ENCODE data around the gene TNFRSF1B.

Gene TNFRSF1B

DNA sequence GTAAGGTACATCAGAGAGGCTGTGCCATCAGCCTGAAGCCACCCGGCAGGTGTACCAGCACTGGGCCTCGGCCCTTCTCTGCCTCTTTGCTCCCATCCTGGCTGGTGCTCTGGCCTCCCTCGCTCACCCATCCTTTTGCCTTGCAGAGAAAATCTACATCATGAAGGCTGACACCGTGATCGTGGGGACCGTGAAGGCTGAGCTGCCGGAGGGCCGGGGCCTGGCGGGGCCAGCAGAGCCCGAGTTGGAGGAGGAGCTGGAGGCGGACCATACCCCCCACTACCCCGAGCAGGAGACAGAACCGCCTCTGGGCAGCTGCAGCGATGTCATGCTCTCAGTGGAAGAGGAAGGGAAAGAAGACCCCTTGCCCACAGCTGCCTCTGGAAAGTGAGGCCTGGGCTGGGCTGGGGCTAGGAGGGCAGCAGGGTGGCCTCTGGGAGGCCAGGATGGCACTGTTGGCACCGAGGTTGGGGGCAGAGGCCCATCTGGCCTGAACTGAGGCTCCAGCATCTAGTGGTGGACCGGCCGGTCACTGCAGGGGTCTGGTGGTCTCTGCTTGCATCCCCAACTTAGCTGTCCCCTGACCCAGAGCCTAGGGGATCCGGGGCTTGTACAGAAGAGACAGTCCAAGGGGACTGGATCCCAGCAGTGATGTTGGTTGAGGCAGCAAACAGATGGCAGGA lies 24.5 kb upstream of the TNFRSF1B start:
- DNase-seq (ENCODE audit: low spot score), result no peak

GRCh38 chr1:12142891-12143630 lies 23.7 kb upstream of the TNFRSF1B start:
- DNase-seq (ENCODE audit: low spot score), result no peak

- DNase-seq (ENCODE audit: low spot score), result peak; percentile 83
Measured at GRCh38 chr1:12143631-12144155, 23.1 kb upstream of the TNFRSF1B start.

GRCh38 chr1:12144236-12144635 lies 22.6 kb upstream of the TNFRSF1B start:
- no peak for DNase-seq (ENCODE audit: low spot score)

- no peak for DNase-seq (ENCODE audit: low spot score)
Measured at GRCh38 chr1:12144969-12145368, 21.8 kb upstream of the TNFRSF1B start.

GRCh38 chr1:12145616-12146342 lies 21.0 kb upstream of the TNFRSF1B start:
- no peak for DNase-seq (ENCODE audit: low spot score)

GRCh38 chr1:12146343-12147112 lies 20.3 kb upstream of the TNFRSF1B start:
- no peak for DNase-seq (ENCODE audit: low spot score)

DNA sequence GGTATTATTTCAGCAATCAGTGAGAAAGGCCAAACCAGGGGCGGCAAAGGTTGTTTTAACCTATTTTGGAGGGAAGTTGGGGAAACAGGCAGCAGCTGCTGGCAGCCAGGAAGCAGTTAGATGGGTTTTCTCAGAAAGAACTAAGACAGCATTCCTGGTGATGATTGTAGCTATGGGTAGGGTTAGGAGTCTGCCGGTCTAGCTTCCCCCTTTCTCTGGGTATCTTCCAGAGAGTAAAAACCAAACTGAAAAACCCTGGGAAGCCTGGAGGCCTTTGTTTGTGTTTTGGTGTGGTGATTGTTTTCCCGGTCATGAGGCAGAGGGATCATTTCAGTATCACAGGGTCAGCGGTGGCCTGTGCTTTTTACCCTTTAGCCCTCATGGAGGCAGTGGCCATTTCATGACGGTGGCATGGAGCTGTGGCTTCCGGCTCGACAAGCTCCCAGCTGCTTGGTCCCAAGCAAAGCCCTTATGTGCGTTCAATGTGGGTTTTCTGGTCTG lies 19.5 kb upstream of the TNFRSF1B start:
- DNase-seq (ENCODE audit: low spot score), result no peak

DNA sequence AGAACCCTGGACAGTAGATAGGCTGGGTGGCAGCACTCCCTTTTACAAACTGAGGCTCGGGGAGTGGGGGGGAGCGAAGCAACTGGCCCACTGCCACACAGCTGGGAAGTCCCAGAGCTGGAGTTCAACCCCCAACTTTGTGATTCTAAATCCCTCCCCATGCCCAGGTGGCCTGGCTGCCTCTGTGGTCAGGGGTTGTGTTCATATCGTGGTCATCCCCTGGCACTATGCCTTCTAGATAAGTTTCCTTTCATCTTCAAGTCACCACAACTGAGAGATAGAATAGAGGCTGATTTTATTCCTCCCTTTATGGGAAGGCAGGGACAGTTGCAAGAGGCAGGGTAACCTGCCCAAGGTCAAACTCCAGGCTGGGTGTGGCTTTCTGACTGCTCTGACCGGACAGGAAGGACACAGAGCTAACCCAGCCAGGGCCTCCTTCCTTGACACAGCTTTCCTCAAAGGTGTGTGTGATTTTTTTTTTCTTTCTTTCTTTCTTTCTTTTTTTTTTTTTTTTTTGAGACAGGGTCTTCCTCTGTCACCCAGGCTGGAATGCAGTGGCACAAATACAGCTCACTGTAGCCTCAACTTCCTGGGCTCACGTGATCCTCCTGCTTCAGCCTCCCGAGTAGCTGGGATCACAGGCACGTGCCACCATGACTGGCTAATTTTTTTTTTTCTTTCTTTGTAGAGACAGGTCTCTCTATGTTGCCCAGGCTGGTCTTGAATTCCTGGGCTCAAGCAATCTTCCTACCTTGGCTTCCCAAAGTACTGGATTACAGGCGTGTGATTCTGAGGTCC lies 18.4 kb upstream of the TNFRSF1B start:
- no peak for DNase-seq (ENCODE audit: low spot score)

DNA sequence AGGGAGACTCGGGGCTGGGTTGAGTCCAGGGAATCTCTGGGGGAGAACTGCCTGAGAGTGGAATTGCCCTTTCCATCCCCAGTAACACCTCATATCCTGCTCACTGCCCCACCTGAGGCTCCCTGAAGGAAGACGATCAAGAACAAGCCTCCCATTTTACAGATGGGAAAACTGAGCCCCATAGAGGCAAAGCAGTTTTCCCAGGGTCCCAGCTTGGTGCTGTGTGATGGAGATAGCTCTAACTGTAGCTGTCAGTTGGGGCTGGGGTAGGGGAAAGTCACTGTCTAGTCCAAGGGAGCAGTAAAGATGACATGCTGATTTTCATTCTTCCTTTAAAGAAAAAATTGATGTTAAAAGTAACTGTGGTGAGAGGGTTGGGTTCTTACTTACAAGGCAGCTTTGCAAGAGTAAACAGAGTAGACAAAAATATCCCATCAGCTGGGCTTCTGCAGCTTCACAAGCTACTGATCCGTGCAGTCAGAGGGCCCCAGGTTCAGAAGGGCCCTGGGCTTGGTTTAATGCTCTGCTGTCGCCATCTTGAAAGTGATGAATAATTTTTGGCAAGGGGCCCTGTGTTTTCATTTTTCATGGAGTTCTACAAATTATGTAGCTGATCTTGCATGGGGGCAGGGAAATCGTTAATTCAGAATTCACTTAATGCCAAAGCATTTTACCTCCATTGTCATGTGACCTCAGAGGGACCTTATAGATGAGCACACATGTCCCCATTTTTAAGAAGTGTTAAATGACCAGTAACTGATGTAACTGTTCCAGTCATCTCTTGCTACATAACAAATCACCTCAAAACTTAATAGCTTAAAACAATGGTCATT lies 17.6 kb upstream of the TNFRSF1B start:
- no peak for DNase-seq (ENCODE audit: low spot score)

DNA sequence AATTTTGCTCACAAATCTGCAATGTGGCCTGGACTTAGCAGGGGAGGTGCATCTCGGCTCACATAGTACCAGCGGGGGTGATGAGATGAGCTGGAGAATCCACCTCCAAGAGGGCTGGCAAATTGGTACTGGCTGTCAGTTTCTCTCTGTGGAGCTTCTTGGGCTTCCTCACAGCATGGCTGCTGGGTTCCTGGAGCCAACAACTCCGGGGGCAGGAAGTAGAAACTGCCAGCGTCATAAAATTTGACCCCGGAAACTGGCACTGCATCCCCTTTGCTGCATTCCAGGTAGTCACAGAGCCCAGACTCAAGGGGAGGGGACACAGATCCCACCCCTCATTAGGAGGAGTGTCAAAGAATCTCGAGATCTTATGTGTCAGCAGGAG lies 17.0 kb upstream of the TNFRSF1B start:
- no peak for DNase-seq (ENCODE audit: low spot score)

DNA sequence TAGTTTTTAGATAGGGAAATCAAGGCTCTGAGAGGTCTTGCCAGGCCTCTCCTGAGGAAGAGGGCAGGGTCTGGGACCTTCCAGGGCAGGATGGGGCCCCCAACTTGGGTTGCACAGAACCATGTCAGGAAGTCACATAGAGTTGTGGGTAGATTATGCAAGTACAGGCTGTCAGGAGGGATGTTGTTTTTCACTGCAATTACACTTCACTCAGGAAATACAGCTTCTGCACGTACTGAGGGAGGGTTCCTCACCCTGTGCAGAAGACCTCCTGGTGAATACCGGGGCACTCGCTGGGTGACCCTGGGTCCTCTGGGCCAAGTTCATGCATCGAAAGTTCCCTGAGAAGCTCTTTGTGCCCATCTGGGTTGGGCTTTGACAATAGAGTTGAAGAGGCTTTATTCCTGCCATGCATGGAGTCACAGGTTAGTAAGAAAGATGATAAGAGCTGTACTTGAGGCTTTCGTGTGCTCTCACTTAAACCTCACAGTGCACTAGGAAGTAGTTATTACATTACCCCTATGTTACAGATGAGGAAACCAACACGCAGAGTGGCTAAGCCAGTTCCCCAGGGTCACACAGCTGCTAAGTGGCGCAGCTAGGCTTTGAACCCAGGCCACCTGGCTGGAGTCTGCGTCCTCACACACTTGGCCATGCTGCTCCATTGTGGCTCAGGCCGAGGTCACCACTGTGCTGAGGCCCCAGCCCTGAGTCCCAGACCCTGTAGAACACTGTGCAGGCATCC lies 16.2 kb upstream of the TNFRSF1B start:
- no peak for DNase-seq (ENCODE audit: low spot score)

GRCh38 chr1:12151465-12151864 lies 15.3 kb upstream of the TNFRSF1B start:
- no peak for DNase-seq (ENCODE audit: low spot score)

DNA sequence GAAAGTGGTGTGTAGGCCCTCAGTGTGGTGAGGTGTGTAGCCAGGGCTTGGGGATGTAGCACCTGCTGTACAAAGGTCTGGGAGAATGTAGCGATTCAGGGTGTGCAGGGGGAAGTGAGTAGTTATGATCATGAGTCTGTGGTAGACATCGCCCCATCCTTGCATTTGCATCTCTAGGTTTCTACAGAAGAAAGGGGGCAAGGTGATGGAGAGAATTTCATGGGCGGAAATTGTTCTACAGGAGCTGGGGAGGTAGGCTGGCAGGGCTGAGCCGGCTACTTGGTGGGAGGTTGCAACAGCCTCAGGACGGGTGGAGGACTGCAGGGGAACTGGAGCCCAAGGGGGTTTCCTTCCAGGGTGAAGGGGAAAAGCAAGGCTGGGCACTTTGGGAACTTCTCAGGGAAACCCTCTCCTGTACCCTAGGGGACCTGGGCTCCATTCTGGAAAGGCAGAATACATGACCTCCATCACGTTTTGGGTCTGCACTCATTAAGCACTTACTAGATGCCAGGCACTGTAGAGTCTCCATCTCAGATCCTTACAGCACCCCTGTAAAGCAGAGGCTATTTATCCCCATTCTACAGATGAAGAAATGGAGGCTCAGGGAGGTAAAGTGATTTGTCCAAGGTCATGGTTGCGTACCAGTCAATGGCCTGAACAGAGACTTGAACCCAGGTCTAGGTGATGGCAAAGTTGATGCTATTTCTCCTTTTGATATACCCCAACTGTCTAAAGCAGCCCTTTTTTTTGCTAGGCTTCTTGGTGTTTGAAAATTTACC lies 14.5 kb upstream of the TNFRSF1B start:
- DNase-seq (ENCODE audit: low spot score), result no peak

DNA sequence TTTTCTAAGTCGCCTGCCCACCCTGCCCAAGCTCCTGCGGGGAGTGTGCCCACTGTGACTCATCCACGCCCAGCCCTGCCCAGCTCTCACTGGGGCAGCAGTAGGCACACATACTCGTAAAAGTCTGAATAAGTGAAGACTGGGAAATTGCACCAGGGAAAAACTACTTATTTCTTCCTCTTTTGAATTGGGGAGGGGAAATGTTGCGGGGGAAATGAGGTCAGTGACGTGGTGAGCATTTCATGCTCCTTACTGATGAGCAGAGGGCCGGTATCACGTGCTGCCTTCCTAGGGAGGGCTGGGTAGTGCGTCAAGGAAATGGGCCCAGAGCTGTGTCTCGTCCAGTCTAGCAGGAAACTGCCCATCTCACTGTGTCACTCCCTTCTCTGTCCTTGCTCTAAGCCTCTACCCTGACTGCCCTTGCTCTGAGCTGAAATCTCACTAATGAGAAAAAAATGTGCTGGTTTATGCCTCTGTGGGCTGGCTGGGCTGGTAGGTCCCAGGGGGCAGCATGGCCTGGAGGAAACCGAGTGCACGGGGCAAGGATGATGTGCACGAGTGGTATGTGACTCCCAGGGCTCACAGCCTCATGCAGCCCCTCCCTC lies 13.5 kb upstream of the TNFRSF1B start:
- peak; percentile 80 for DNase-seq (ENCODE audit: low spot score)

- no peak for DNase-seq (ENCODE audit: low spot score)
Measured at GRCh38 chr1:12155328-12155727, 11.5 kb upstream of the TNFRSF1B start.

DNA sequence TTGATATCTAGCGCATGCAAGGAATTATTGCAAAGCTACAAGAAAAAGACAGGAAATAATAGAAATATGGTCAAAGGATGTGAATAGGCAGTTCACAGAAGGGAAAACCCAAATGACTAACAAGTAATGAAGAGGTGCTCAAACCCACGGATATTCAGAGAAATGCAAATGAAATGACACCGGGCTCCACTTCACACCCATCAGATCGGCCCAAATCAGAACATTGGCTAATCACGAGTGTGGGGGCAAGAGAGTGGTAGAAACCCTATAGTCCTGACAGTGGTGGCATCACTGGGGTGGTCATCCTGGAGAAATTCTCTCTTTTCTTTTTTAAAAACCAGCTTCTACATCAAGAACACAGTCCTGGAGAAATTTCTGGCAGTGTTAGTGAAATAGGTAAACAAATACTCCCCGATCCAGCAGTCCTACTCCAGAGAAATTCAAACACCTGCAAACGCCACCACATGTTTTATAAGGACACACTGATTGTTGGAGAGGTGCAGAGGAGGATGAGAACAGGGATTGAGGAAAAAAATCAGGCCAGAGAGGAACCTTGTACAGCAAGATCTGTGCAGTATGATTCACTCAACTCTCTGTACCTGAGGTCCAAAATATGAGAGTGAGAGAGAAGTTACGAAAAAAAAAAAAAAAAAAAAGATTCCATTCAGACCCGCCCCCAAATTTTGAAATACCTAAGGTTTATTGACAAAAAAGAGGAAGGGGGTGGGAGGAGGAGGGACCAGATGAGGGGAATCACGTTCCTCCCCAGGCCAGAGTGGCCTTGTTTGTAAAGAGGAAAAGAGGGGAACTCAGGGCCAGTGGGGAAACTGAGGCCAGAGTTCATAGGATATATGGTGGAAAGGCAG lies 9.2 kb upstream of the TNFRSF1B start:
- no peak for DNase-seq (ENCODE audit: low spot score)

Data from kidney capillary endothelial cell (primary cell).